ENCODE results near the gene VSIG2. TPM values are rescaled to one million over a fixed set of nuclear protein-coding genes. Genes with fewer than 3 reads are reported as not detected.

The VSIG2 gene
- polyA plus RNA-seq, 1 donor: 5.0 TPM

DNA sequence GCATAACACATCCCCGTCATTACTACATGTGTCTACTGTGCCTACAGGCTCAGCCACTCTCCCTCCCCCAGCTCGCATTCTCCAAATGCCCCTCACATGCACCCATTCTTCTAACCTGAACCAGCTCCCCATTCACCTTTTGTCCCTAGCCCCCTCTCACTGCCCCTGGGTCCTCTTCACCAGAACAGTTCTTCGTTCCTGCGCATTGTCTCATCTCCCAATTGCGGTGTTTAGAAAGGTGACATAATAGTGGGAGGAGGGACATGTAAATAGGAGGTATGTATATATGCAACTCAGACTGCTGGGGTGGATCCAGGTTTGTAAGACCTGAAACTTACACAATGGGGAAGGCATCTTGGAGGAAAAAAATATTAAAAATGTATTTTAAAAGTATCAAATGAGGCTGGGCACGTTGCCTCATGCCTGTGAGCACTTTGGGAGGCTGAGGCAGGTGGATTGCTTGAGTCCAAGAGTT is 4.7 kb upstream of the VSIG2 start:
- H3K9me3 ChIP-seq (ENCODE audit: control insufficient read depth, low read depth, low read length): peaks cover 11% of the 10 kb centered on the region
- H3K4me3 ChIP-seq (ENCODE audit: low read length): no peak overlapping the region
- no peak for DNase-seq
- peaks cover 39% of the 10 kb centered on the region for H3K4me1 ChIP-seq (ENCODE audit: control insufficient read depth, insufficient read depth, low read length)
- H3K27me3 ChIP-seq (ENCODE audit: control insufficient read depth, insufficient read depth, low read length): peaks cover 95% of the 10 kb centered on the region
- no peaks in the 10 kb centered on the region for H3K36me3 ChIP-seq (ENCODE audit: control insufficient read depth, insufficient read depth, low read length)
- no peak overlapping the region for H3K27ac ChIP-seq (ENCODE audit: low read length)
- WGBS (ENCODE audit: insufficient coverage, low lambda C conversion rate): 25% methylated on average over 1 of the region's 6 CpGs

DNA sequence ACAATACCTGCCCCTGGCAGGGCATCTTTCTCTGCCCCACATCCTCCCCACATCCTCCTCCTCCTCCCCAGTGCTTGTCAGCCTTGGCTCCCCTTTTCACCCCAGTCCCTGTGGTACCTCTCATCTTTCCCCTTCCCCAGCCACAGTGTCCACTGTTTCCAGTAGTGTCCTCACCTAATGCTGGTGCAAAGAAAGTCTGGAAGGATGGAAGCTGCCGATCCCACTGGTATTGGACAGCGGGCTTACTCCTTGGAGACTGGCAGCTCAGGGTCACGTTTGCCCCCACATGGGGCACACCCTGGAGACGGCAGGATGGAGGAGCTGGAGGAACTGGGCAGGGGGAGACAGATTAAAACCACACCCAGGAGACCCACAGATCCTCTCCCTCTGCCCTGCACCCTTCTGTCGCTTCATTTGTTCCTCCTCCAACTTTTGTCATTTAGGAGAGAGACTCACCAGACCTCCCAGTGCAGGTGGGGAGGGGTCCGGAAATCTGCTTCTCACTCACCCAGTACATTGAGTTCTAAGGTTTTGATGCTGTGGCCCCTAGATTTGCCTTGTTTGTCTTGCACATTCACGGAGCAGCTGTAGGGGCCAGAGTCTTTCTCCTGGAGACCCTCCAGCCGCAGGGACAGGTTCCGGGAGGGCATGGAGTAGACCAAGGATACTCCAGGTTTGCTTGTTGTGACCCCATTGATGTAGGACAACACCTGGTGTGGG is 4.1 kb upstream of the VSIG2 start:
- Histone ChIP-seq H3K27ac (ENCODE audit: low read length) (no peak overlapping the region), H3K4me1 (ENCODE audit: control insufficient read depth, insufficient read depth, low read length) (peaks cover 38% of the 10 kb centered on the region)
- no CpG with 5 or more reads among the region's 9 CpGs for WGBS (ENCODE audit: insufficient coverage, low lambda C conversion rate)

GRCh38 chr11:124754710-124755109 is 2.7 kb upstream of the VSIG2 start:
- whole genome bisulfite sequencing (ENCODE audit: insufficient coverage, low lambda C conversion rate): 55% methylated on average over 2 of the region's 6 CpGs
- Histone ChIP-seq H3K27ac (ENCODE audit: low read length) (no peak overlapping the region), H3K4me1 (ENCODE audit: control insufficient read depth, insufficient read depth, low read length) (peaks cover 28% of the 10 kb centered on the region), H3K36me3 (ENCODE audit: control insufficient read depth, insufficient read depth, low read length) (no peaks in the 10 kb centered on the region), H3K9me3 (ENCODE audit: control insufficient read depth, low read depth, low read length) (peaks cover 9% of the 10 kb centered on the region), H3K4me3 (ENCODE audit: low read length) (no peak overlapping the region), H3K27me3 (ENCODE audit: control insufficient read depth, insufficient read depth, low read length) (peaks cover 95% of the 10 kb centered on the region)
- DNase-seq: no peak

More for the DNA sequence above, 4.1 kb upstream of the VSIG2 start:
- DNase-seq: no peak
- Histone ChIP-seq H3K4me3 (ENCODE audit: low read length) (no peak overlapping the region), H3K36me3 (ENCODE audit: control insufficient read depth, insufficient read depth, low read length) (no peaks in the 10 kb centered on the region), H3K9me3 (ENCODE audit: control insufficient read depth, low read depth, low read length) (peaks cover 12% of the 10 kb centered on the region), H3K27me3 (ENCODE audit: control insufficient read depth, insufficient read depth, low read length) (peaks cover 95% of the 10 kb centered on the region)

DNA sequence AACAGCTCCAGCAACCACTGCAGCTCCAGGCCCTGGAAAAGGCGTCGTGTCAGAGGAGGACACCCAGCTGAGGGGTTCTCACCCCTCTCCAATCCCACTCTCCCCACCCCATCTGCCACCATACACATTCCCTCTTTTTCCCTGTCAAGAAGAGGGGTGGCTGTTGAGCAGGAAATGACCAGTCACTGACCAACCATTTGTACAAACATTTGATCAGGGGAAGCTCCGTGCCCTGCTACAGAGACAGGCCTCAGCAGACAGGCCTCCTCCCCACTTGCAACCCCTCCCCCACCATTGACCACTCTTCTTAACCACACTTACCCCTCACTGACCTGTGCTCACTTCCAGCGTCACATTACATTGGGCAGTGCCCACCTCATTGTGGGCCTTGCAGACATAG is 2.3 kb upstream of the VSIG2 start:
- WGBS (ENCODE audit: insufficient coverage, low lambda C conversion rate): no CpG with 5 or more reads among the region's 4 CpGs
- peaks cover 95% of the 10 kb centered on the region for H3K27me3 ChIP-seq (ENCODE audit: control insufficient read depth, insufficient read depth, low read length)
- H3K27ac ChIP-seq (ENCODE audit: low read length): no peak overlapping the region
- no peak overlapping the region for H3K4me3 ChIP-seq (ENCODE audit: low read length)
- peaks cover 24% of the 10 kb centered on the region for H3K4me1 ChIP-seq (ENCODE audit: control insufficient read depth, insufficient read depth, low read length)
- no peak for DNase-seq
- H3K36me3 ChIP-seq (ENCODE audit: control insufficient read depth, insufficient read depth, low read length): no peaks in the 10 kb centered on the region
- peaks cover 5% of the 10 kb centered on the region for H3K9me3 ChIP-seq (ENCODE audit: control insufficient read depth, low read depth, low read length)

DNA sequence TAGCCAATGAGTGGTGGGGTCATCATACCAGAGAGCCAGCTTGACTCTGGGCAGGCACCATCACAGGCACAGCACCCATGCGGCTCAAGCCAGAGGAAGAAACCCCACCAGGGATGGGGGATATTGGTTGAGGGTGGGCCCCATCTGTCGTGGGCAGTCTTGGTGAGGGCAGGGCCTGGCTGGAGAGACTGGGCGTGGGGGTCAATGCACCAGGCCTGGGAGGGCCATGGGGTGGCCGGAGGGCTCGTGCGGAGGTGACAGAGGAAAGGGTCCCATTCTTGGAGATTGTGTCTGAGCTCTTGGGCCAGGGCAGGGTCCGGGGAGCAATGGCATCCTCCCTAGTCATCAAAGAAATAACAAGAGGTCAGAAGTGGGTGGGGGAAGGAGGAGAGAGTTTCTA is 1.6 kb upstream of the VSIG2 start:
- Histone ChIP-seq H3K4me1 (ENCODE audit: control insufficient read depth, insufficient read depth, low read length) (peaks cover 17% of the 10 kb centered on the region), H3K4me3 (ENCODE audit: low read length) (no peak overlapping the region), H3K9me3 (ENCODE audit: control insufficient read depth, low read depth, low read length) (peaks cover 4% of the 10 kb centered on the region), H3K27ac (ENCODE audit: low read length) (no peak overlapping the region), H3K27me3 (ENCODE audit: control insufficient read depth, insufficient read depth, low read length) (peaks cover 95% of the 10 kb centered on the region), H3K36me3 (ENCODE audit: control insufficient read depth, insufficient read depth, low read length) (no peaks in the 10 kb centered on the region)
- no CpG with 5 or more reads among the region's 7 CpGs for WGBS (ENCODE audit: insufficient coverage, low lambda C conversion rate)
- DNase-seq: no peak

GRCh38 chr11:124753205-124753604 is 1.1 kb upstream of the VSIG2 start:
- H3K27me3 ChIP-seq (ENCODE audit: control insufficient read depth, insufficient read depth, low read length): peaks cover 95% of the 10 kb centered on the region
- no peak overlapping the region for H3K4me3 ChIP-seq (ENCODE audit: low read length)
- peaks cover 13% of the 10 kb centered on the region for H3K4me1 ChIP-seq (ENCODE audit: control insufficient read depth, insufficient read depth, low read length)

GRCh38 chr11:124752471-124753102 is 532 bp upstream of the VSIG2 start:
- Histone ChIP-seq H3K9me3 (ENCODE audit: control insufficient read depth, low read depth, low read length) (peaks cover 4% of the 10 kb centered on the region), H3K27me3 (ENCODE audit: control insufficient read depth, insufficient read depth, low read length) (peaks cover 95% of the 10 kb centered on the region), H3K27ac (ENCODE audit: low read length) (no peak overlapping the region), H3K4me3 (ENCODE audit: low read length) (no peak overlapping the region), H3K4me1 (ENCODE audit: control insufficient read depth, insufficient read depth, low read length) (peaks cover 8% of the 10 kb centered on the region), H3K36me3 (ENCODE audit: control insufficient read depth, insufficient read depth, low read length) (no peaks in the 10 kb centered on the region)
- no peak for DNase-seq
- WGBS (ENCODE audit: insufficient coverage, low lambda C conversion rate): no CpG with 5 or more reads among the region's 10 CpGs

More at GRCh38 chr11:124753205-124753604, 1.1 kb upstream of the VSIG2 start:
- peaks cover 4% of the 10 kb centered on the region for H3K9me3 ChIP-seq (ENCODE audit: control insufficient read depth, low read depth, low read length)
- no peak for DNase-seq
- no peak overlapping the region for H3K27ac ChIP-seq (ENCODE audit: low read length)
- no peaks in the 10 kb centered on the region for H3K36me3 ChIP-seq (ENCODE audit: control insufficient read depth, insufficient read depth, low read length)

DNA sequence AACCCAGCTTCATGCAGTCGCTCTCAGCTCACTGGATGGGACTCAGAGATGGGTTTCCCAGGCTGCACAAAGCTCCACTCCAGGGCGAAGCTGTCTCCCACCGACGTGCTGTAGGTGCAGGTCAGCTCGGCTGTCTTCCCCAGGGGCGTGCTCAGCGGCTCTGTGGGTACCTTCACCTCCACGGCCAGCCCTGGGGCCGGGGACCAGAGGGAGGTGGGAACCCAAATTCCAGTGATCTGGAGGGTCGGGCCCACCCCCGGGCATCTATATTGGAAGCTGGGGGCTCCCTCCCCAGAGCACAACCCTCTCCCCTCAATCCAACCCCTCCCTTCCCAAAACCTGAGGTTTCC is 689 bp downstream of the VSIG2 start:
- no peak for DNase-seq
- H3K27ac ChIP-seq (ENCODE audit: low read length): no peak overlapping the region
- WGBS (ENCODE audit: insufficient coverage, low lambda C conversion rate): no CpG with 5 or more reads among the region's 11 CpGs
- no peaks in the 10 kb centered on the region for H3K36me3 ChIP-seq (ENCODE audit: control insufficient read depth, insufficient read depth, low read length)
- H3K4me1 ChIP-seq (ENCODE audit: control insufficient read depth, insufficient read depth, low read length): peaks cover 13% of the 10 kb centered on the region
- peaks cover 93% of the 10 kb centered on the region for H3K27me3 ChIP-seq (ENCODE audit: control insufficient read depth, insufficient read depth, low read length)
- peaks cover 4% of the 10 kb centered on the region for H3K9me3 ChIP-seq (ENCODE audit: control insufficient read depth, low read depth, low read length)
- H3K4me3 ChIP-seq (ENCODE audit: low read length): no peak overlapping the region

- Histone ChIP-seq H3K36me3 (ENCODE audit: control insufficient read depth, insufficient read depth, low read length) (no peaks in the 10 kb centered on the region), H3K4me3 (ENCODE audit: low read length) (no peak overlapping the region), H3K4me1 (ENCODE audit: control insufficient read depth, insufficient read depth, low read length) (peaks cover 16% of the 10 kb centered on the region), H3K27me3 (ENCODE audit: control insufficient read depth, insufficient read depth, low read length) (peaks cover 97% of the 10 kb centered on the region), H3K27ac (ENCODE audit: low read length) (no peak overlapping the region), H3K9me3 (ENCODE audit: control insufficient read depth, low read depth, low read length) (peaks cover 4% of the 10 kb centered on the region)
- no peak for DNase-seq
- no CpG with 5 or more reads among the region's 1 CpG for WGBS (ENCODE audit: insufficient coverage, low lambda C conversion rate)
These were observed 2.1 kb downstream of the VSIG2 start for GRCh38 chr11:124749912-124750311.

- Histone ChIP-seq H3K4me1 (ENCODE audit: control insufficient read depth, insufficient read depth, low read length) (peaks cover 16% of the 10 kb centered on the region), H3K27me3 (ENCODE audit: control insufficient read depth, insufficient read depth, low read length) (peaks cover 98% of the 10 kb centered on the region)
These were observed 3.3 kb downstream of the VSIG2 start for GRCh38 chr11:124748481-124749343.

More at GRCh38 chr11:124748481-124749343, 3.3 kb downstream of the VSIG2 start:
- Histone ChIP-seq H3K36me3 (ENCODE audit: control insufficient read depth, insufficient read depth, low read length) (no peaks in the 10 kb centered on the region), H3K9me3 (ENCODE audit: control insufficient read depth, low read depth, low read length) (peaks cover 4% of the 10 kb centered on the region), H3K27ac (ENCODE audit: low read length) (no peak overlapping the region), H3K4me3 (ENCODE audit: low read length) (no peak overlapping the region)
- no peak for DNase-seq
- WGBS (ENCODE audit: insufficient coverage, low lambda C conversion rate): no CpG with 5 or more reads among the region's 12 CpGs
